ENCODE data around the gene CLCNKA.
A peak's percentile ranks its signal among the peaks of the same experiment; 100 is the strongest.

CLCNKA gene

GRCh38 chr1:15992187-15992553 lies 29.7 kb upstream of the CLCNKA start:
- no peak overlapping the region for H3K4me3 ChIP-seq (ENCODE audit: low read depth, low read length)
- TF ChIP-seq CTCF (IDR thresholded peaks at IDR 0.05; ENCODE audit: borderline replicate concordance, insufficient read depth, low read depth, low read length): no peak

- no peak for TF ChIP-seq CTCF (IDR thresholded peaks at IDR 0.05; ENCODE audit: borderline replicate concordance, insufficient read depth, low read depth, low read length)
- no peak overlapping the region for H3K4me3 ChIP-seq (ENCODE audit: low read depth, low read length)
Observed at GRCh38 chr1:15992582-15993500, 29.0 kb upstream of the CLCNKA start.

- H3K4me3 ChIP-seq (ENCODE audit: low read depth, low read length): no peak overlapping the region
- TF ChIP-seq CTCF (IDR thresholded peaks at IDR 0.05; ENCODE audit: borderline replicate concordance, insufficient read depth, low read depth, low read length): no peak
Observed at GRCh38 chr1:15993666-15994065, 28.2 kb upstream of the CLCNKA start.

GRCh38 chr1:15994081-15994480 lies 27.8 kb upstream of the CLCNKA start:
- H3K4me3 ChIP-seq (ENCODE audit: low read depth, low read length): no peak overlapping the region
- no peak for TF ChIP-seq CTCF (IDR thresholded peaks at IDR 0.05; ENCODE audit: borderline replicate concordance, insufficient read depth, low read depth, low read length)

GRCh38 chr1:15994590-15995351 lies 27.1 kb upstream of the CLCNKA start:
- no peak overlapping the region for H3K4me3 ChIP-seq (ENCODE audit: low read depth, low read length)
- peak; percentile 75 for TF ChIP-seq CTCF (IDR thresholded peaks at IDR 0.05; ENCODE audit: borderline replicate concordance, insufficient read depth, low read depth, low read length)

GRCh38 chr1:15997076-15997585 lies 24.7 kb upstream of the CLCNKA start:
- H3K4me3 ChIP-seq (ENCODE audit: low read depth, low read length): no peak overlapping the region
- no peak for TF ChIP-seq CTCF (IDR thresholded peaks at IDR 0.05; ENCODE audit: borderline replicate concordance, insufficient read depth, low read depth, low read length)

Data from GM12875 (cell line).